Naive thymus-derived CD4-positive, alpha-beta T cell (primary cell): ENCODE data around the gene CASD1. TPM values are rescaled to one million over a fixed set of nuclear protein-coding genes. Genes with fewer than 3 reads are reported as not detected.

Experiments used
- ATAC-seq: fragments of 150-1000 bp; cut with Tn5 transposase; 2 replicates; pipeline ENCODE4 v1.10.0; 2021; ENCODE audit warnings: mild to moderate bottlenecking, moderate library complexity
- CTCF ChIA-PET: fragments of 350-600 bp; sonication (Branson Sonifier 250); formaldehyde crosslinking; loops from one replicate; lab custom pipeline; 2021; ENCODE audit warnings: antibody characterized with exemption; lab: Charles Lee
- POLR2A ChIA-PET: fragments of 350-600 bp; sonication (Branson Sonifier 250); formaldehyde crosslinking; loops from one replicate; lab custom pipeline; 2021; ENCODE audit warnings: antibody characterized with exemption, inconsistent platforms; lab: Charles Lee
- DNase-seq, 9 donors: peaks; one replicate each; pipeline versions ENCODE4 v3.0.0 to v3.0.0-alpha.2; 2020 to 2022; ENCODE audit warnings: mixed read lengths in 1 of 9
- H3K27ac ChIP-seq: one replicate; pipeline ENCODE4 v1.7.0; 2013; ENCODE audit warnings: mild to moderate bottlenecking, low read depth, low read length, moderate library complexity
- H3K27me3 ChIP-seq, 2 donors: one replicate each; pipeline ENCODE4 v1.7.0; 2013; ENCODE audit warnings: low read length in 2 of 2, mild to moderate bottlenecking in 2 of 2, moderate library complexity in 2 of 2; ENCODE audit not compliant: control insufficient read depth in 2 of 2, insufficient read depth in 2 of 2
- H3K36me3 ChIP-seq, 3 experiments: 1 replicate in 2 of 3; 2 replicates in 1 of 3; pipeline ENCODE4 v1.7.0; 2013; ENCODE audit warnings: low read length in 3 of 3, mild to moderate bottlenecking in 3 of 3, moderate library complexity in 1 of 3; ENCODE audit not compliant: insufficient read depth in 3 of 3, control insufficient read depth in 2 of 3
- H3K4me1 ChIP-seq, 2 donors: one replicate each; pipeline ENCODE4 v1.7.0; 2013; ENCODE audit warnings: low read length in 2 of 2, mild to moderate bottlenecking in 2 of 2, moderate library complexity in 1 of 2; ENCODE audit not compliant: control insufficient read depth in 2 of 2, insufficient read depth in 2 of 2
- H3K4me3 ChIP-seq: 2 replicates; pipeline ENCODE4 v1.7.0; 2013; ENCODE audit warnings: mild to moderate bottlenecking, low read length
- H3K9me3 ChIP-seq, 3 experiments: 1 replicate in 2 of 3; 2 replicates in 1 of 3; pipeline ENCODE4 v1.7.0; 2013; ENCODE audit warnings: low read length in 3 of 3; ENCODE audit not compliant: control insufficient read depth in 2 of 3
- H3K27ac Mint-ChIP-seq, 9 donors: one replicate each; pipeline ENCODE4 v1.8.0; 2020 to 2022; ENCODE audit warnings: mixed read lengths in 9 of 9, mild to moderate bottlenecking in 8 of 9, moderate library complexity in 5 of 9, inconsistent platforms in 2 of 9
- H3K27me3 Mint-ChIP-seq, 5 donors: one replicate each; pipeline ENCODE4 v1.8.0; 2021 to 2022; ENCODE audit warnings: mixed read lengths in 5 of 5, mild to moderate bottlenecking in 1 of 5
- H3K36me3 Mint-ChIP-seq, 5 donors: one replicate each; pipeline ENCODE4 v1.8.0; 2020 to 2022; ENCODE audit warnings: mixed read lengths in 5 of 5, mild to moderate bottlenecking in 3 of 5, inconsistent platforms in 1 of 5
- H3K4me1 Mint-ChIP-seq, 7 donors: one replicate each; pipeline ENCODE4 v1.8.0; 2020 to 2022; ENCODE audit warnings: mixed read lengths in 7 of 7, mild to moderate bottlenecking in 3 of 7, inconsistent platforms in 1 of 7
- H3K4me3 Mint-ChIP-seq, 10 donors: one replicate each; pipeline ENCODE4 v1.8.0; 2020 to 2022; ENCODE audit warnings: mild to moderate bottlenecking in 10 of 10, mixed read lengths in 10 of 10, moderate library complexity in 6 of 10, inconsistent platforms in 2 of 10
- H3K9me3 Mint-ChIP-seq, 11 donors: one replicate each; pipeline ENCODE4 v1.8.0; 2020 to 2022; ENCODE audit warnings: mixed read lengths in 11 of 11, mild to moderate bottlenecking in 4 of 11, inconsistent platforms in 1 of 11, moderate library complexity in 1 of 11
- intact Hi-C, 2 donors: fragments of 100-400 bp; cut with micrococcal nuclease; formaldehyde crosslinking; loops; one replicate each; pipeline ENCODE4 v1.15.1; 2023
- polyA plus RNA-seq, 2 donors: library from polyadenylated mRNA; unstranded; fragments of 300-500 nt; fragmentation: Illumina TruSeq; gene quantifications; one replicate each; pipeline ENCODE4 v1.2.3, GENCODE V29; 2021
- total RNA-seq, 6 experiments: library from RNA in 5 of 6; stranded (reverse) in 5 of 6; gene quantifications; 1 replicate in 5 of 6; 2 replicates in 1 of 6; pipeline ENCODE4 v1.2.3 and lab custom pipeline; 2021 to 2026

The CASD1 gene
- total and polyA plus RNA-seq, 7 experiments from 2014 or later = 8.6 to 31.7 (median 19.1) TPM

- peaks cover 0 to 3% (median 0%) of the 10 kb centered on the region in 3 experiments for H3K36me3 ChIP-seq
- Mint-ChIP-seq H3K27ac (peak overlapping the region in 7 of 9 donors; percentile 70 to 94 (median 86)), H3K4me3 (peak overlapping the region in 7 of 10 donors; percentile 75 to 93 (median 82)), H3K36me3 (peaks cover 0 to 7% (median 3%) of the 10 kb centered on the region in 5 donors), H3K27me3 (no peaks in the 10 kb centered on the region), H3K9me3 (no peaks in the 10 kb centered on the region), H3K4me1 (peaks cover 34 to 58% (median 48%) of the 10 kb centered on the region in 7 donors)
- ChIA-PET CTCF (interaction anchor here (1.0 kb wide), 1 partner anchor 9 kb away, joined by 3 read pairs; no protein-coding TSS in a partner anchor), POLR2A (no interaction called here)
- H3K9me3 ChIP-seq = no peaks in the 10 kb centered on the region
- peak overlapping the region; percentile 74 for H3K4me3 ChIP-seq
- DNase-seq (peak; percentile 22 to 63 (median 49)), ATAC-seq (peak; percentile 22)
- intact Hi-C loops = loop anchor here (1.0 to 10.0 kb wide), 8 partner anchors 62 to 1676 kb away; partner anchors contain the start of genes BET1 (in 2 of the 2), CDK6 (in 1 of the 2), COL1A2 (in 1 of the 2) and PON2 (in 1 of the 2)
- H3K4me1 ChIP-seq = peaks cover 17 to 27% of the 10 kb centered on the region in 2 donors
- H3K27ac ChIP-seq = peak overlapping the region; percentile 90
- H3K27me3 ChIP-seq = no peaks in the 10 kb centered on the region
These were observed 1.2 kb downstream of the CASD1 start for GRCh38 chr7:94510582-94511496.

DNA sequence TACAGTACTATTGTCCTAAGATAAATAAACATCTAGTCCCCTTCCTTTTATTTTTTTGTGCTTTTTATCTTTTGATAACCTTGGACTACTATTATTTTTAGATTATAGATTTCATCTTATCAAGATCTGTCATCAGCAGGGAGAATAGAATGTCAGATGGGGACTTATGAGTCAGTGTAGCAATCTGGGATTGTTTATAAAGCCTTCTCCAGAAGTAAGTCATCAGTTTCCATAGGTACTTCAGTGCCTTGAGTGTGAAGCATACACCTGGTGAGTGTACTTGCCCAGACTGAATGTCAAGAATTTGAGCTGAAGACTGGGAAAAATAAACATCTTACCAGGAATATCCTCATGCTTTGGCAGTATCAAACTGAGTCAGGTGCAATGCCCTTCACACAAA lies 2.1 kb downstream of the CASD1 start:
- Mint-ChIP-seq H3K36me3 (peaks cover 0 to 7% (median 3%) of the 10 kb centered on the region in 5 donors), H3K27ac (peak overlapping the region in 6 of 9 donors; percentile 36 to 93 (median 82)), H3K9me3 (no peaks in the 10 kb centered on the region), H3K4me1 (peaks cover 34 to 66% (median 57%) of the 10 kb centered on the region in 7 donors), H3K4me3 (peak overlapping the region in 6 of 10 donors; percentile 75 to 93 (median 80)), H3K27me3 (no peaks in the 10 kb centered on the region)
- ATAC-seq (no peak), DNase-seq (no peak)
- intact Hi-C loops = loop anchor here (2.0 to 10.0 kb wide), 6 partner anchors 117 to 1677 kb away; partner anchors contain the start of genes BET1 (in 2 of the 2), CDK6 (in 1 of the 2), COL1A2 (in 1 of the 2) and PON2 (in 1 of the 2)
- Histone ChIP-seq H3K27ac (no peak overlapping the region), H3K36me3 (peaks cover 0 to 3% (median 0%) of the 10 kb centered on the region in 3 experiments), H3K9me3 (no peaks in the 10 kb centered on the region), H3K4me1 (peaks cover 17 to 27% of the 10 kb centered on the region in 2 donors), H3K27me3 (no peaks in the 10 kb centered on the region), H3K4me3 (no peak overlapping the region)
- POLR2A ChIA-PET = no interaction called here
- CTCF ChIA-PET = no interaction called here

DNA sequence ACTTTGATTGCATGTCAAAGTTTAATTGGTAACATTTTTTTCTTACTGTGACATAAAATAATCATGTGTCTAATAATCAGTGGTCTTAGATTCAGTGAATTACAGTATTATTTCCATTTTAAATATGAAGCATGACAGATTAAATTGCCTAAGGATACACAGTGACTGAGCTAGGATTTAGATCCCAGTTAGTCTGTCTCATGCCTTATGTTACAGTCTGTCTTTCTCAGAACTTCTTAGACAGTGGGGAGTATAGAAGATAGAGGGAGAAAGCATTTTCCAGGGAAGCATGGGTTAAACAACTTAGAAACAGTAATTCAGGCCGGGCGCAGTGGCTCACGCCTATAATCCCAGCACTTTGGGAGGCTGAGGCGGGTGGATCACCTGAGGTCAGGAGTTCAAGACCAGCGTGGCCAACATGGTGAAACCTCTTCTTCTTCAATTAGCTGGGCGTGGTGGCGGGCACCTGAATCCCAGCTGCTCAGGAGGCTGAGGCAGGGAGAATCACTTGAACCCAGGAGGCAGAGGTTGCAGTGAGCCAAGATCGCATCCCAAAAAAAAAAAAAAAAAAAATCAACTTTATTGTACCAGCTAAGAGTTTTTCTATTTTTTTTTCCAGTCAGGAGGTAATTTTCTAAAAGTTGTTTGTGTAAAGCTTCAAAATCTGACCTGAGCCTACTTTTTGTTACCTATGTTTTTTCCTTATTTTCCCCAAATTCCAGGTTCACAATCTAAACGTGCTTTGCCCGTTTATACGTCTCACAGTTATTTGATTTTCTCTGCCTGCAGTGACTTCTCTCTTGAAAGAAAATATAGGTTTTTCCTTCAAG lies 3.3 kb downstream of the CASD1 start:
- DNase-seq (no peak), ATAC-seq (no peak)
- CTCF ChIA-PET = no interaction called here
- Histone ChIP-seq H3K27ac (no peak overlapping the region), H3K36me3 (peaks cover 0 to 10% (median 0%) of the 10 kb centered on the region in 3 experiments), H3K27me3 (no peaks in the 10 kb centered on the region), H3K4me1 (peaks cover 17 to 27% of the 10 kb centered on the region in 2 donors), H3K4me3 (no peak overlapping the region), H3K9me3 (no peaks in the 10 kb centered on the region)
- peaks cover 0 to 9% (median 7%) of the 10 kb centered on the region in 5 donors for H3K36me3 Mint-ChIP-seq
- POLR2A ChIA-PET = no interaction called here
- peak overlapping the region in 6 of 9 donors; percentile 2 to 80 (median 54) for H3K27ac Mint-ChIP-seq
- intact Hi-C loops = loop anchor here in 1 of 2 donors (5.0 to 10.0 kb wide), 4 partner anchors 822 to 1678 kb away; partner anchors contain the start of genes CDK6, PON2 and SAMD9
- H3K9me3 Mint-ChIP-seq = no peaks in the 10 kb centered on the region
- H3K4me1 Mint-ChIP-seq = peaks cover 34 to 73% (median 63%) of the 10 kb centered on the region in 7 donors
- peak overlapping the region in 4 of 10 donors; percentile 6 to 75 (median 32) for H3K4me3 Mint-ChIP-seq
- no peaks in the 10 kb centered on the region for H3K27me3 Mint-ChIP-seq

DNA sequence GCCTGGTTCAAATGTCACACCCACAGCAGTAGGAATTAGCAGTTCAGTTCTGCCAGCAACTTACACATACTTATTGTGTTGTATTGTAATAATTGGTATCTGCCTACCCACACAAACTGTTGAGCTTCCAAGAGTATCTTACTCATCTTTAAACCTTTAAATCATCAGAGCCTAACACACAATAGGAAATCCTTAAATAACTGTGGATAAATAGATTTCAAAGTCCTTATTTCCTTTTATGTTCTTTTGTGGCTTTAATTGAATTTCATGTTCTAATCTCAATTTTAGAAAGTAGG lies 3.9 kb downstream of the CASD1 start:
- intact Hi-C loops = loop anchor here in 1 of 2 donors (5.0 to 10.0 kb wide), 4 partner anchors 821 to 1679 kb away; partner anchors contain the start of genes CDK6, PON2 and SAMD9
- no peaks in the 10 kb centered on the region for H3K27me3 ChIP-seq

GRCh38 chr7:94514140-94514889 lies 4.7 kb downstream of the CASD1 start:
- CTCF ChIA-PET = no interaction called here
- peaks cover 17 to 23% of the 10 kb centered on the region in 2 donors for H3K4me1 ChIP-seq
- Mint-ChIP-seq H3K4me1 (peaks cover 34 to 64% (median 54%) of the 10 kb centered on the region in 7 donors), H3K4me3 (peak overlapping the region in 3 of 10 donors; percentile 5 to 47 (median 12)), H3K27ac (peak overlapping the region in 2 of 9 donors; percentile 11 to 22), H3K27me3 (no peaks in the 10 kb centered on the region), H3K9me3 (no peaks in the 10 kb centered on the region), H3K36me3 (peaks cover 0 to 13% (median 8%) of the 10 kb centered on the region in 5 donors)
- intact Hi-C loops = loop anchor here in 1 of 2 donors (5.0 to 10.0 kb wide), 4 partner anchors 820 to 1680 kb away; partner anchors contain the start of genes CDK6, PON2 and SAMD9
- no peak overlapping the region for H3K27ac ChIP-seq
- no peaks in the 10 kb centered on the region for H3K27me3 ChIP-seq
- POLR2A ChIA-PET = no interaction called here
- no peak overlapping the region for H3K4me3 ChIP-seq
- ATAC-seq (no peak), DNase-seq (no peak)
- H3K36me3 ChIP-seq = peaks cover 0 to 10% (median 0%) of the 10 kb centered on the region in 3 experiments
- no peaks in the 10 kb centered on the region for H3K9me3 ChIP-seq

More for the DNA sequence above, 3.9 kb downstream of the CASD1 start:
- DNase-seq (no peak), ATAC-seq (no peak)
- ChIA-PET POLR2A (no interaction called here), CTCF (no interaction called here)
- Histone ChIP-seq H3K9me3 (no peaks in the 10 kb centered on the region), H3K27ac (no peak overlapping the region), H3K4me1 (peaks cover 17 to 27% of the 10 kb centered on the region in 2 donors), H3K36me3 (peaks cover 0 to 10% (median 0%) of the 10 kb centered on the region in 3 experiments), H3K4me3 (no peak overlapping the region)
- H3K4me1 Mint-ChIP-seq = peaks cover 34 to 70% (median 60%) of the 10 kb centered on the region in 7 donors
- peaks cover 0 to 9% (median 8%) of the 10 kb centered on the region in 5 donors for H3K36me3 Mint-ChIP-seq
- peak overlapping the region in 3 of 10 donors; percentile 30 to 75 (median 35) for H3K4me3 Mint-ChIP-seq
- peak overlapping the region in 2 of 9 donors; percentile 34 to 78 for H3K27ac Mint-ChIP-seq
- H3K9me3 Mint-ChIP-seq = no peaks in the 10 kb centered on the region
- no peaks in the 10 kb centered on the region for H3K27me3 Mint-ChIP-seq
